GM18873 (cell line): ENCODE measurements around the gene ELN.
A peak's percentile ranks its signal among the peaks of the same experiment; 100 is the strongest.

ENCODE experiments used
- ATAC-seq: cut with Tn5 transposase; IDR thresholded peaks from one replicate; pipeline ENCODE4 v1.9.1; 2021; ENCODE audit warnings: mild to moderate bottlenecking, moderate library complexity, moderate number of reproducible peaks; ENCODE audit not compliant: unreplicated experiment, low FRiP score

The ELN gene

DNA sequence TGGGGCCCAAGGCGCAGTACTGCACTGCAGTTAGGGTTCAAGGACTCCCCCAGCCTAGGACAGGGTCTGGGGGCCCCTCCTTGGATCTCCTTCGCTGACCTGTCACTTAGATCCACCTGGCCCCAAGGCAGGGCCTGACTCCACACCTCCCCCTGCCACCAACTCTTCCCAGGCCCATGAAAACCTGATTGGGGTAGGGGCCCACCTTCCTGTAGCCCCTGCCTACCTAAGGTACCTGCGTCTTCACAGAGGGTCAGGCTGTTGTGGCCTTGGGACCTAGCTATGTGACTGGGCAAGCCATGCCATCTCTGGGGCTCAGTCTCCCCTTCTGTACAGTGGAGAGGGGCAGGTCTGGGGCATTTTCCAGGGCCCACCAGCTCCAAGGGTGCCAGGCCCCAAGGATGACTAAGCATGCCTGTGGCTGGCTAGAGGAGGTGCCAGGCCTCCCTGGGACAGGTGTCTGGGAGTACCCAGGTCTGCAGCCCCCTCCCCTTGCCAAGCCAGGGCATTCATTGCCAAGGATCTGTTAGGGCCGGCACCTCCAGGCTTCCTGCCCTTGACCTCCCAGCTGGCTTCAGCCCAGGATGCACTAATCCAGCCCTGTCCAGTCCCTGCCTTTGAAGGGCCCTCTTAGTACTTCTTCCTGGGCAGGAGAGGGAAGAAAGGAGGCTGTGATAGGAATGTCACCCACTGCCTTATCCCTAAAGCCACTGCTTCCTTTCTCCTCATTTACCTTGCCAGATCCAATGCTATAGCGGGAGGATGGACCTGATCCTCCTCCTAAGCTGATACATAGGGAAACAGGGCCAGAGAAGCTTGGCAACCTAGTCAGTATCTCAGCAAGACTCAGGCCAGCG is 57.0 kb downstream of the ELN start:
- ATAC-seq: no peak

DNA sequence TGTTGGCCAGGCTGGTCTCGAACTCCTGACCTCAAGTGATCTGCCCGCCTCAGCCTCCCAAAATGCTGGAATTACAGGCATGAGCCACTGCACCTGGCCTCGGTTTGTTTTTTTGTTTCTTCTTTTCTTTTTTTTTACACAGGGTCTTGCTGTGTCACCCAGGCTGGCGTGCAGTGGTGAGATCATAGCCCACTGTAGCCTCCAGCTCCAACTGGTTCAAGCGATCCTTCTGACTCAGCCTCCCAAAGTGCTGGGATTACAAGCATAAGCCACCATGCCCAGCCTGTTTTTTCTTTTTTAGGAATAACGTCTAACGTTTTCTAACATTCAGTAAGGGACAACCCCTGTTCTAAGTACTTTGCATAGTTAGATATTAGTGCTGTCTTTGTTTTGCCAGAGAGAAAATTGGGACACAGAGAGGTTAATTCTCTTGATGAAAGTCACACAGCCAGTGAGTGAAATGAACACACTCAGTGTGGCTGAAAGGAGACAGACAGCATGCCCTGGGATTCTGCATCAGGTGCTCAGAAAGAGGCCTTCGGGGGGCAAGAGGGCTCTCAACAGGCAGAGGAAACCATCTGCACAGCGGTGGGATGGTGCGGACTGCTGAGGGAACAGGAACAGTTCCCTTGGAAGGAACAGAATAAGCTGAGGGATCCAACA is 59.9 kb downstream of the ELN start:
- no peak for ATAC-seq

DNA sequence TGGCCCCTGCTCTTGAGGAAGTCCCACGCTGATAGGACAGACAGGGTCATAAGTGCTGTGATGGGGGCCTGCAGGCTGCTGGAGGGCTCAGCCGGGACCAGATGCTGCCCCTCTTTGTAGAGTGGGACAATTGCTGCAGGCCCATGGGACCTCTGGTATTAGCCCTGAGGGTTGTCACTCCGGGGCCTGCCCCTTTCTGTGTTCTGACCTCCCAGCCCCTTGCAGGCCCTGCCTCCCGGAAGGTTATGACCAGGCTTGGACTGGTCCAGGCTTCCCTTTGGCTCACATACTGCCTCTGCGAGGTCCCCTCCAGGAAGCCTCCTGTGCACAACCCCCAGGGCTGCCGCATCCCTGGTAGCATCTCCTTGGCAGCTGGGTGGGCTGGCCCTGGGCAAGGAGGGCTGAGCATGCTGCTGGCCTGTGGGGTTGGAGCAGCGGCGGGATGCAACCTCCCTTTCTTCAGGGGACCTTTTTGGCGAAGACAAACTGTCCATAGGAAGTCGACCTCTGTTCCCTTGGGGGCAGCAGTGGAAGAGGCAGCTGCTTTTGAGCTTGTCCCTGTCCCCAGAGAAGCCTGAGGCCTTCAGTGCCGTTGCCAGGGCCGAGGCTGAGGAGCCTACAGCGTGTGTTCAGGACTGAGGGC is 64.5 kb downstream of the ELN start:
- peak; percentile 27 for ATAC-seq

DNA sequence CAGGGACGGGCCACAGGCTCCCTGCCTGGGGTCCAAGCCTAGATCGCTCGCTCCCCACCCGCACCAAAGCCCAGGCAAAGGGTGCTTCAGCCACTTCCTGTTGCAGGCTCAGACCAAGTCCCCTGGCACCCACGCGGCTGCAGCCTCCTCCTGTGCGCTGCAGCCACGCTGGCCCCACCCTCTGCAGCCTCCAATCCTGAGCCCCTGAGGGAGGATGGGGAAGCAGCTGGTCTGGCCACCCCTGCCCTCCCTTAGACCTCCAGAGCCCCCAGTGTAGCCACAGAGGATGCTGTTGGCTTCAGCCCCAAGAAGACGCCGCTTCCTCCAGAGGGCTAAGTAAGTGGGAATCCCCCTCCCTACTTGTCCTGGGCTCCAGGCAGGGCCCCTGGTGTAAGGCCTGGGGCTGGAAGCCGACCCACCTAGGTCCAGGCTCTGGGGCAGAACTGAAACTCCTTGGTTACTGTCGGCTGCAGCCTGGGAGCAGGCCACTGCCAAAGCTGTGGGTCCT is 65.0 kb downstream of the ELN start:
- peak; percentile 43 for ATAC-seq

DNA sequence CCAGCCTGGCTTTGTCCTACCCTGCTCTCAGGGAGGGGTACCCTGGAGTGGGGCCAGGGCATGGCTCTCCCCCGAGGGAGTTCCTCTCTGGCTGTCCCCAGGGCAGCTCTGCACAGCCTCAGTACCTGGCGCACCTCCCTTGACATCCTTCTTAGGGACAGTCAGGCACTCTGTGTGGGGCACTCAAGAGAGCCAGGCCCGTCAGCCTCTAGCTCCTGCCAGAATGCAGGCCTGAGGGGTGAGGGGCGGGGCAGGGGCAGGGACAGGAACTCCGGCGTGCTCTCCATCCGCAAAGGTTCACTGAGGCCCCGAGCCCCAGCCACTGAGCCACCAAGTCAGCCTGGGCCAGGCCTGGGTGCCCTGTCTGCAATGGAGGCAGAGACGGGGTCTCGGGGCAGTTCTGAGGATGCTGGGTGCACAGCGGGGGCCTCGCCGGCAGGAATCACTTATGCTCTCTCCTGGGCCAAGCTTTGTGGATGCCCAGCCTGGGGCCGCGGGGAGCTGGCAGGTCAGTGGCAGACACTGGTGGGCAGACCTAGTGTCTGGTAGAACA is 65.8 kb downstream of the ELN start:
- no peak for ATAC-seq

DNA sequence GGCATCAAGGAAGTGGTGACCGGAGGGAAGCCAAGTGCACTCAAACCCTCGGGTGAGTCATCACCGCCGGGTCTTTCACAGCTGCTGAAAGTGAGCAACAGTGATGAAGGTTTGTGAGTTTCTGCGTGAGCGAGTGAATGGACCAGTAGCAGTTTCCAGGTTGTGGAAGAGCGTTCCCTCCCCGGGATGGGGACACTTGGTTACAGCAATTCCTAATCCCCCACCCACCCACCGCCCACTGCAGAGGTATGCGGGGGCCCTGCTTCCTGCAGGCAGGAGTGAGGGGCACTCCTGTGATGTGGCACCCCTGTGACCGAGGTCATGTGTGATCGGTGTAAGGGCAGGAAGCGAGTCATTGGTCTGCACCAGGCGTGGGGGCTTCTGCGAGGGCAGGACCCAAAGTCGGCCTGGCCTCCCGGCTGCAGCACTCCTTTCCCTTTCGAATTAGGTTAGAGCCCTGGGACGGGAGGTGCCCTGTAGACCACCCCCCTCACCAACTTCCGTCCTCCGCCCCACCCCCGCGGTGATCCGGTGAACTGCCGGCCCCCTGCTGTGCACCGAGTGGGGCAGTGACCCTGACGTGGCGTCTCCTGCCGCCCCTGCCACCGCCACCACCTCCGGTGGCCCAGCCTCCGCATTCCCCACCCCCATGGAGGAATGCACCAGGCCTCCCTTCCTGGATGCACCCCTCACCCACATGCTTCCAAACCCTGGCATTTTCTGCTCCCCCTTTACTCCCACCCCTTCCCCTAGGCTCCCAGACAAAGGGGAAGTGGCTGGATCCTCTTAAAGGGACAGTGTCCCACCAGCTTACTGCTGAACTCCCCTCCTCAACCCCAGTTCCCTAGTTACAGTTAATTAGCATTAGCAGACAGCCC is 66.5 kb downstream of the ELN start:
- peak; percentile 40 for ATAC-seq

DNA sequence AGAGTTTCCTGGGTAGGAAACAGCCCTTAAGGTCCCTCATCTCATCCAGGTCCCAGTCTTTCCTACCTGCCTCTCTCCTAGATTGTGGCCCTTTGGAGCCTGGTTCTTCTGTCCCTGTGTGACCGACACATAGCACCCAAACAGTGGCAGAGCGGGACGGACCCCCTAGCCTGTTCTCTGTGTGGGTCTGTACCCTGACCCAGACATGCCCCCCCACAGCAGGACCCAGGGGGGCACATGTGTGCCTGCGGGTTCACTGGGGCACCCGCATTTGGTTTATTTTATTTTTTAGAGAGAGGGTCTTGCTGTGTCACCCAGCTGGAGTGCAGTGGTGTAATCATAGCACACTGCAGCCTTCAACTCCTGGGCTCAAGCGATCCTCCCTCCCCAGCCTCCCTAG is 67.2 kb downstream of the ELN start:
- no peak for ATAC-seq

DNA sequence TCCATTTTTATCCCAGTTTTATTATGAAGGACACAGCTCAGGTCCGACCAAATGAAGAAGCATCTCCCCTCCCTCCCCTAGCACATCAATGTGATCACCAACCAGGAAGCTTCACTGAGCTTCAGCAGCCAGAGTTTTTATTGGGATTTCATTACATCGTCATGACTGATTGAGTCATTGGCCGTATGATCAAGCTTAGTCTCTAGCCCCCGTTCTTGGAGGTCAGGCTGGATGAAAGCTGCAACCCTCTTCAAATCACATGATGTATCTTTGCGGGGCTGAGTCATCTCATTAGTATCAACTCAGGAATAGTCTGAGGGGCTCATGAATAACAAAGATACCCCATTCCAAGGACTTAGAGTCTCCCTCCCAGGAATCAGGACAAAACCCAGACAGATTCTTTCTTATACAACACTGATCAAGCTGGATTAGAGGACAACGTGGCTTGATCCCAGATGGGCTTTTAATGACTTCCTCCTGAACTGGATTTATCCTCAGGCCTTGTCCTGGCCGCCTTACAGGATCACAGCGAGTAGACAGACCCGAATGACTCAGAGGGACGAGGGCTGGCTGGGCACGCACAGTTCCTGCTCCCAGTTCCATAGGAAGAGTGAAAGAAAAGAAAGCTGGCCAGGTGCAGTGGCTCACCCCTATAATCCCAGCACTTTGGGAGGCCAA is 70.1 kb downstream of the ELN start:
- no peak for ATAC-seq

DNA sequence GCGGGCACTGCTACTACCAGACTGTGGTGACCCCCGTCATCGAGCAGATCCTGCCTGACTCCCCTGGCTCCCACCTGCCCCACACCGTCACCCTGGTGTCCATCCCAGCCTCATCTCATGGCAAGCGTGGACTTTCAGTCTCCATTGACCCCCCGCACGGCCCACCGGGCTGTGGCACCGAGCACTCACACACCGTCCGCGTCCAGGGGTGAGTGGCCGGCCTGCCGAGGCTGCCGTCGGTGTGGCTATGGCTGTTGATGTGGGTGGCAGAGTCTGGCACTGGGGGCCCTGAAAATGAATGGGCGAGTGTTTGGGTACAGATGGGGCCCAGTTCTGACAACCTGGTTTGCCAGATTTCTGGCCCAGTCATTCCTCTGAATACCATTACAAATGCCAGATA is 71.1 kb downstream of the ELN start:
- no peak for ATAC-seq

DNA sequence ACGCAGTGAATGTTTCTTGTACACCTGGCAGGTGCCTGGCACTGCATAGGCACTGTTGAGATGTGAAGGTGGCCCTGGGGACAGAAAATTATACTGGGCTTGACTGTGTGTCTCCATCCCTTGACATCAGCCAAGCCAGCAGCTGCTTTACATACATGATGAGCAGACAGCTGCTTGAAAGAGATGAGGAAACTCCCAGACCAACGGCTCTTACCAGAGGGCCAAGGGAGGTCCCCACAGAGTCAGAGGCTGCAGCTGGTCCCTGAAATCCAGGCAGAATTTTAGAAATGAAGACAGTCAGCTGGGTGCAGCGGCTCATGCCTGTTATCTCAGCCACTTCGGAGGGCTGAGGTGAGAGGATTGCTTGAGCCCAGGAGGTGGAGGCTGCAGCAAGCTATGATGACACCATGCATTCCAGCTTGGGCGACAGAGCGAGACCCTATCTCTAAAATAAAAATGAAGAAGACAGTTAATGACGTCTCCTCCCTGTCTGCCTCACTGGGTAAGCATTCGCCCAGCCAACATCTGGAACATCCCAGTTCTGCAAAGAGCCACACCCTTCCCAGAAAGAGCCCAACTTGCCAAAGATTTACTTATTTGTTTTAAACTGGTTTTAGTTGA is 73.2 kb downstream of the ELN start:
- ATAC-seq: peak; percentile 84

DNA sequence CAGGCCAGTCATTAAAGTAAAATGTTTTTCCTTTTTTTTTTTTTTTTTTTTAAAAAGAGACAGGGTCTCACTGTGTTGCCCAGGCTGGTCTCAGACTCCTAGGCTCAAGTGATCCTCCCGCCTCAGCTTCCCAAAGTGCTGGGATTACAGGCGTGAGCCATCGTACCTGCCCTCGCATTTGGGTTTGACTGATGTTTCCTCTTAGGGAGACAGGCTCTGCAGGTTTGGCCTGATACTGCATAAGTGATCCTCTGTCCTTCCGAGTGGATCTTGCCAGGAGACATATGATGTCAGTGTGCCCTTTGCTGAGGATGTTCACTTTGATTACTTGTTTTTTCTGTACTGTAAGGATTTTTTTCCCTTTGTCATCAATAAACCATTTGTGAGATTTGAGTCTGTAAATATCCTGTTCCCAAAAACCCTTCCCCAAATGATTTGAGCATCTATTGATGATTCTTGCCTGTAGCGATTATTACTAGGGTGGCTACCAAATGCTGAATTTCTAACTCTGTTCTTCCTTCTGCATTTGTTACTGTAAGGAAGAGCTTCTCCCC is 75.3 kb downstream of the ELN start:
- no peak for ATAC-seq

DNA sequence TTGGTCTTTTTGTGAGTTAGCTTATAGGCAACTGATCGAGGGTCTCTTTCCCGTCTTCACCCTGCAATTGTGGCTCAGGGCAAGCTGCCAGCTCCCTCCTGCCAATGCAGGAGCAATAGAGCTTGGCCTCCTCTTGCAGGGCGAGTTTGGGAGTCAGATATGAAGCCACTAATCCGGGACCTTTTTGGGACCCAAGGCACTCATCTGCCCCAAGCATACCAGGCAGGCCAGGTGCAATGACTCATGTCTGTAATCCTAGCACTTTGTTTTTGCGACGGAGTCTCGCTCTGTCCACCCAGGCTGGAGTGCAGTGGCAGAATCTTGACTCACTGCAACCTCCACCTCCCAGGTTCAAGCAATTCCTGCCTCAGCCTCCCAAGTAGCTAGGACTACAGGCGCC is 76.7 kb downstream of the ELN start:
- no peak for ATAC-seq

DNA sequence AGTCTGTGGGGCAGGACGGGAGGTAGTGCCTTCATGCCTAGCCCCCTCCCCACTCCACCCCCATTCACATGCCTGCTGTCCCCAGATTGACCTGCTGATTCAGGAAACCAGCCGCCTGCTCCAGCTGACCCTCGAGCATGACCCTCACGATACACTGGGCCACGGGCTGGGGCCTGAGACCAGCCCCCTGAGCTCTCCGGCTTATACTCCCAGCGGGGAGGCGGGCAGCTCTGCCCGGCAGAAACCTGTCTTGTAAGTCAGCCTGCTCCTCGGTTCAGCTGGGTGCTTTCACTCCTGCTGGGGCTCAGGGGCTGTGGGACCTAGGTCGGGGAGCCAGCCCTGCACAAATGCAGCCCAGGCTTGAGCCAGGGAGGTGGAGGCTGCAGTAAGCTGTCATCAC is 78.0 kb downstream of the ELN start:
- ATAC-seq: no peak

DNA sequence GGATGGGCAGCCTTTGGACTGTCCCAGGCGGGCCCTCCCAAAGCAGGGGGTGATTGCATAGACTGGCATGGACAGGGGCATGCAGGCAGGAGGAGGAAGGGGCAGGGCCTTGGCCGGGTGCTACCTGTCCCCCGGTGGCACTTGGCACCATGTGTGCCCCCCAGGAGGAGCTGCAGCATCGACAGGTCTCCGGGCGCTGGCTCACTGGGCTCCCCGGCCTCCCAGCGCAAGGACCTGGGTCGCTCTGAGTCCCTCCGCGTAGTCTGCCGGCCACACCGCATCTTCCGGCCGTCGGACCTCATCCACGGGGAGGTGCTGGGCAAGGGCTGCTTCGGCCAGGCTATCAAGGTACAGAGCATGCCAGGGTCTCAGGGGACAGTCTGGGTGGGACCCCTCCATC is 78.9 kb downstream of the ELN start:
- no peak for ATAC-seq

DNA sequence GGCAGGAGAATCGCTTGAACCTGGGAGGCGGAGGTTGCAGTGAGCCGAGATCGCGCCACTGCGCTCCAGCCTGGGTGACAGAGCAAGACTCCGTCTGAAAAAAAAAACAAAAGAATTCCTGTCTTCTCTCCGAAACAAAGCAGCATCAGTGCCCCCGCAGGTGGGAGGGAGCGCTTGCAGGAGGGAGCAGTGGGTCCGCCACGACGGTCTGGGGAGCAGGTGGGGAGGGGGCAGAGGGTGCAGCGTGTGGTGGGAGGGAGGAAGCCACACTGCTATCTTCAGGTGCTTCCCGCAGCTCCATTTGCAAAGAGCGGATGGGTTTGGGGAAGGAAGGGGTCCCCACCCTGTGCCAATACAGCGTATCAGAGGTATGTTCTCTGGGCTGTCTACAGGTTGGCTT is 87.4 kb downstream of the ELN start:
- no peak for ATAC-seq

DNA sequence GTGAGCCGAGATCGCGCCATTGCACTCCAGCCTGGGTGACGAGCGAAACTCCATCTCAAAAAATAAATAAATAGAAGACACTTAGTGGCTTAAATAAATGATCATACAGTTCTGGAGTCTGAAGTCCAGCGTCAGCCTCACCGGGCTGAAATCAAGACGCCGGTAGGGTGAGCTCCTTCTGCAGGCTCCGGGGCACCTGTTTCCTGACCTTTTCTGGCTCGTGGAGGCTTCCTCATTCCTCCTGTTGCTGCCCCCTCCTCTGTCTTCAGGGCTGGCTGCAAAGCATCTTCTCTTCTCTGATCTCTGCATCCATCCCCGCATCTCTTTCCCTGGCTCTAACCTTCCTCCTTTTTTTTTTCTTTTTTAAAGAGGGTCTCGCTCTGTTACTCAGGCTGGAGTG is 88.4 kb downstream of the ELN start:
- no peak for ATAC-seq
